Measurements from ENCODE around the gene SGSM1.

The SGSM1 gene, protein sequence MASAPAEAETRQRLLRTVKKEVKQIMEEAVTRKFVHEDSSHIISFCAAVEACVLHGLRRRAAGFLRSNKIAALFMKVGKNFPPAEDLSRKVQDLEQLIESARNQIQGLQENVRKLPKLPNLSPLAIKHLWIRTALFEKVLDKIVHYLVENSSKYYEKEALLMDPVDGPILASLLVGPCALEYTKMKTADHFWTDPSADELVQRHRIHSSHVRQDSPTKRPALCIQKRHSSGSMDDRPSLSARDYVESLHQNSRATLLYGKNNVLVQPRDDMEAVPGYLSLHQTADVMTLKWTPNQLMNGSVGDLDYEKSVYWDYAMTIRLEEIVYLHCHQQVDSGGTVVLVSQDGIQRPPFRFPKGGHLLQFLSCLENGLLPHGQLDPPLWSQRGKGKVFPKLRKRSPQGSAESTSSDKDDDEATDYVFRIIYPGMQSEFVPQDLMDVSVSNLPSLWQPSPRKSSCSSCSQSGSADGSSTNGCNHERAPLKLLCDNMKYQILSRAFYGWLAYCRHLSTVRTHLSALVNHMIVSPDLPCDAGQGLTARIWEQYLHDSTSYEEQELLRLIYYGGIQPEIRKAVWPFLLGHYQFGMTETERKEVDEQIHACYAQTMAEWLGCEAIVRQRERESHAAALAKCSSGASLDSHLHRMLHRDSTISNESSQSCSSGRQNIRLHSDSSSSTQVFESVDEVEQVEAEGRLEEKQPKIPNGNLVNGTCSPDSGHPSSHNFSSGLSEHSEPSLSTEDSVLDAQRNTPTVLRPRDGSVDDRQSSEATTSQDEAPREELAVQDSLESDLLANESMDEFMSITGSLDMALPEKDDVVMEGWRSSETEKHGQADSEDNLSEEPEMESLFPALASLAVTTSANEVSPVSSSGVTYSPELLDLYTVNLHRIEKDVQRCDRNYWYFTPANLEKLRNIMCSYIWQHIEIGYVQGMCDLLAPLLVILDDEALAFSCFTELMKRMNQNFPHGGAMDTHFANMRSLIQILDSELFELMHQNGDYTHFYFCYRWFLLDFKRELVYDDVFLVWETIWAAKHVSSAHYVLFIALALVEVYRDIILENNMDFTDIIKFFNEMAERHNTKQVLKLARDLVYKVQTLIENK

DNA sequence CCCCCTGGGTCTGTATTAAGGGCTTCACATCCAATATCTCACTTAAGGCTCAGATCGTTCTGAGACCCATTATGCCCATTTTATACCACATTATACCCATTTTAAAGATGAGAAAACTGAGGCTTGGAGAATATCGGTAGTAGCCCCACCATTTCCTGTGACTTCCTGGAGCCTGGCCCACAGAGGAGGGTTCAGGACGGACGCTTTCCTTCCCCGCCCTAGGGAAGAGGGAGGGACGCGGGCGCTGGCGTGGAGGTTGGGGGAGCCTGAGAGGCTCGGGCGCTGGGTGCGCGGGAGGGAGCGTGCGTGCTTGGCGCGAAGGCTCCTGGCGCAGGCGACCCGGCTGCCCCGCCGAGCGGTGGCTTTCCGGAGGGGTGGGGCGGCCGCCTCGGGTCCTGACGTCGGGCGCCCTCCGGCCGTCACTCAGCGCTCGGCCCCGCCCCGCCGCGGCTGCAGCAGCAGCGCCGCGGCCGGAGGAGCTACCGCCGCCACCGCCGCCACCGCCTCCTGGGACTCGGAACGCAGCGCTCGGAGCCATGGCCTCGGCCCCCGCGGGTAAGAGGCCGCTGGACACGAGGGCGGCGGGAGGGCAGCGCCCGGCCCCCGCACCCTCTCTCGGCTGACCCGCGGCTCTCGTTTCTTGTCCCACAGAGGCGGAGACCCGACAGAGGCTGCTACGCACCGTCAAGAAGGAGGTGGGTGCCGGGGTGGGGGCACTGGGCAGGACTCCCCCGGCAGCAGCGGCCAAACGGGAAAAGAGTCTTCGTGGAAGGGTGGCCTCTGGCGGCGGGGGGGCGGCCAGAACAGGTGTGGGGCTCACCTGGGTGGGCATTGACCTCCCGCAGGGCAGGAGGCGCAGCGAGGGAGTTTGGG lies at the start of gene SGSM1:
TSS of gene SGSM1 (plus strand) at position 422 of the 873 bp plus-strand sequence. CDS start at position 537, 115 bp downstream.
- peak; percentile 37 to 59 (median 41) for DNase-seq (ENCODE audit: low read depth in 3 of 3)

GRCh38 chr22:24758164-24758799 lies 47.7 kb upstream of the SGSM1 start:
- DNase-seq (ENCODE audit: low read depth in 3 of 3): peak in 2 of 3 experiments; percentile 21 to 45

GRCh38 chr22:24759765-24760164 lies 46.2 kb upstream of the SGSM1 start:
- DNase-seq (ENCODE audit: low read depth in 3 of 3): no peak

GRCh38 chr22:24760708-24761306 lies 45.2 kb upstream of the SGSM1 start:
- DNase-seq (ENCODE audit: low read depth in 3 of 3): no peak

DNA sequence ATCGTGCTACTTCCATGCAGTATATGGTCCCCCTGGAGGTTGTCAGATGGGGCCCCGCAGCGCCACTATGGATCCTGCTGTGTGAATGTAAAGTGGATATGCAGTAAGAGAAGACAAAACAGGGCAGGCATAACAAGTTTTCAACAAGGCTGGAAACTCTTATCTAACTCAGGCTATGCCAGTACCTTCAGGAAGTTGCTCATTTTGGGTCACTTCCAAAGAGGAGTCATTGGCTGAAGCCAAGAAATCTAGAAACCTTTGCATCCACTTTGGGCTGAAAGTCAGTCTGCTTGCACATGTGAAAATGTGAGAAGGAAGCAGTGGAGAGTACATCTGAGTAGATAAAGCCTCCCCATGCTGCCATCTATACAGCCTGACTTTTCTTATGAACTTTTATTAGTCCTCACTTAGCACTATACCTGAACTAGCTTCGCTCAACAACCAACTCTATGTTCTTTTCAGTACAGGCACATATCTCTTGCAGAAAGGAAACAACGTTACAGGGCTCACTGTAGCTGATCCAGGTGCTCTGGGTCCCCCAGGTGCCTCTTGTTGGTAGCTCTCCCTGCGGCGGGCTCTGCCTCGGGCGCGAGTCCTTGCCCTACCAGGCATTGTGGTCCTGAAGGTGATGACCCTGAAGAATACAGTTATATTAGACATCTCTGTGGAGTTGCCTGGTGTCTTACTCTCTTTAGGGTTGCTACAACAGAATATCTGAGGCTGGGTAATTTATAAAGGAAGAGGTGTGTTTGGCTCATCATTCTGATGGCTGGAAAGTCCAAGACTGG lies 43.9 kb upstream of the SGSM1 start:
- no peak for DNase-seq (ENCODE audit: low read depth in 3 of 3)

GRCh38 chr22:24763872-24764485 lies 42.0 kb upstream of the SGSM1 start:
- DNase-seq (ENCODE audit: low read depth in 3 of 3): no peak

DNA sequence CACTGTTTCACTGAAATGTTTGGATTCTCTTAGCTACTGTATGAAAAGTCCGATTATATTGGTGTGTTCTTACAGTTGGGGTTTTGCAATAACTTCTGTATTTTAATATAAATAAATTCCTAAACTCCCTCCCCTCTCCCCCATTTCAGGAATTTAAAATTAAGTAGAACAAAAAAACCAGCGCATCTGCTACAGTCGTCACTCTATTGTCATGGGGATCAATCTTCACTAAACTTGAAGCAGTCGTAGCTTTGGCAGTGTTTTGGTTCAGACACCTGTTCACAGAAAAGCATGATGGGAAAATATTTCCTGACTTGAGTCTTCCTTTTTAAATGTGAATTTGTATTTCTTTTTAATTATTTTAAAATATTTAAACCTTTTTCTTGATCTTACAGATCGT lies 40.8 kb upstream of the SGSM1 start:
- no peak for DNase-seq (ENCODE audit: low read depth in 3 of 3)

DNA sequence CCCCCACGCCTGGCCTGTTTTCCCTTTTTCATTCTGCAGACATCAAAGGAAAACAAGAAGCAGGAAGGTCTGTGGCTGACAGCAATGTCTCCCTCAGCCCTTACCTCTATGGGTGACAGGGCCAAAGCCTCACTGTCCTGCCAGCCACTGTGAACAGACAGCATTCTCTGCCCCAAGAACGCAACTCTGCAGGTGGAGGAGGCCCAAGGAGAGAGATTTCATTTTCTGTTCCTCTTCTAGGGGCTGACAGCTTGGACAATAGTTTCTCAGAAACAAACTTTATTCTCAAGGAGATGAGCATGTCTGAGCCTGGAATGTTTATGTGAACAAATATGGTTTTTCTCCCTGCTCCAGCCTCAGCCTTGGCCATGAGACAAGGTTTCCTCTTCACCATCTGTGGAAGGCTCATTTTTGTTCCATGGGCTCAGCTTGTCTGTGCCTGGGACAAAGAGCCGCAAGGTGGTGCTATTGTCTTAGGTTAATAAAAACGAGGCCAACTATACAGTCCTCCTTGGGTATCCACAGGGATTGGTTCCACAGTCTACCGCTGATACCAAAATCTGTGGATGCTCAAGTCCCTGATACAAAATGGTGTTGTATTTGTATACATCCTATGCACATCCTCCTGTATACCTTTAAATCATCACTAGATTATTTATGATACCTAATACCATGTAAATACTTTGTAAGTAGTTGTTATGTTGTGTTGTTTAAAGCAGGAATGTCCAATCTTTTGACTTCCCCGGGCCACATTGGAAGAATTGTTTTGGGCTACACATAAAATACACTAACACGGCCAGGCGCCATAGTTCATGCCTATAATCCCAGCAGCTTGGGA lies 37.3 kb upstream of the SGSM1 start:
- DNase-seq (ENCODE audit: low read depth in 3 of 3): peak in 2 of 3 experiments; percentile 3 to 16

GRCh38 chr22:24772493-24773220 lies 33.4 kb upstream of the SGSM1 start:
- no peak for DNase-seq (ENCODE audit: low read depth in 3 of 3)

GRCh38 chr22:24775769-24776492 lies 30.1 kb upstream of the SGSM1 start:
- no peak for DNase-seq (ENCODE audit: low read depth in 3 of 3)

DNA sequence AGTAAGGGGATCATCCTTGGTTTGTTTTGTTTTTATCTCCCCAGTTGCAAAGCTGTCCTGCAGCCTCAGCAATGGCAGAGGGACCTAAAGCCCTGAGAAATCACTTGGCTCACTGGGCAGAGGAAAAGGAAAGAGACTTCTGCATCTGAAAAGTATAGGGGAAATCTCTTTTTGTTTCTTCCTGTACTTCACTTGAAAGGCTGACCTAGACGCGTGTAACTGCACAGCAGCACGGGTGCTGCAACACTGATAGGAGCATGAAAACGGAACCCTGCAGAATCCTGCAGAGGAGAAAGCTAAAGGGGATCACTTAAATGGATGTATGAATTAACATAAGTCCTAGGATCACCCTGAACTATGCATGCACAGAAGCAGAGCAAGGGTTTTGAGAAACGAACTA lies 29.5 kb upstream of the SGSM1 start:
- DNase-seq (ENCODE audit: low read depth in 3 of 3): no peak

DNA sequence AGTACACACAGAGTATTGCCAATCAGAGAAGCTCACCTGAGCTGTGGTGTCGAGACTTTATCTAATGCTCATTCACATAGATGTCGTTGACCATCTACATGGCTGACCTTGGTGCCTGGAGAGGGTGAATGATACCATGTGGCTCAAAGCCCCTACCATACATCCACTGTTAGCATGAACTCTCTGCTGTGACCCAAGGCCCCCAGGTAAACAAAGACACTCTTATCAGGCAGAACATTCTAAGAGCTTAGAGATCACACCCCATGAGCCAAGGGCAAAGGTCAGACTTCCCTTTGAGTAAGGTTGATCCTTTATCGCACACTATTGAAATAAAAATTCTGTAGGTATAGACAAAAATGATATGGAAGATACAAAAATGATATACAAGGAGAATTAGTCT lies 16.5 kb upstream of the SGSM1 start:
- no peak for DNase-seq (ENCODE audit: low read depth in 3 of 3)

GRCh38 chr22:24791362-24791761 lies 14.6 kb upstream of the SGSM1 start:
- DNase-seq (ENCODE audit: low read depth in 3 of 3): no peak

GRCh38 chr22:24796056-24796455 lies 10.0 kb upstream of the SGSM1 start:
- DNase-seq (ENCODE audit: low read depth in 3 of 3): no peak

GRCh38 chr22:24796860-24797259 lies 9.2 kb upstream of the SGSM1 start:
- DNase-seq (ENCODE audit: low read depth in 3 of 3): no peak

- DNase-seq (ENCODE audit: low read depth in 3 of 3): no peak
Observed at GRCh38 chr22:24801901-24802465, 4.0 kb upstream of the SGSM1 start.

All from stimulated activated CD4-positive, alpha-beta T cell treated with anti-CD3 and anti-CD28 coated beads, TNF-alpha, amount 100 ng/mL, for 4 hours (primary cell).